Posterior vena cava (tissue), 2 donors: ENCODE measurements around the gene PRSS58. TPM values are rescaled to one million over a fixed set of nuclear protein-coding genes. Genes with fewer than 3 reads are reported as not detected.

Experiments used
- DNase-seq: peaks from one replicate; pipeline ENCODE4 v3.0.0-alpha.2; 2020; ENCODE audit warnings: low spot score
- intact Hi-C, 2 donors: fragments of 100-400 bp; cut with DNase I; formaldehyde crosslinking; loops; one replicate each; pipeline versions ENCODE4 v1.14.1 to v1.14.2; 2022 to 2023
- total RNA-seq, 2 donors: library from RNA; stranded (reverse); fragmentation: NEBNext Ultra II Directional; extraction: Animal tissue kit (Norgen Biotek cat#: 25700); gene quantifications; one replicate each; pipeline ENCODE4 v1.2.1, GENCODE V29; 2021
- donor health status: DM: yes; HTN: yes; CAD: no.
- donor health status: DM: yes; HTN: yes; CAD: no.

PRSS58 gene
- total RNA-seq, 2 donors from 2014 or later, result not detected

- intact Hi-C loops, result no loop called here
- DNase-seq, result no peak
These were observed 26.1 kb downstream of the PRSS58 start for GRCh38 chr7:142231716-142232115.

GRCh38 chr7:142228537-142229104, 29.2 kb downstream of the PRSS58 start:
- intact Hi-C loops, result no loop called here

More at GRCh38 chr7:142228537-142229104, 29.2 kb downstream of the PRSS58 start:
- DNase-seq, result no peak

Other genes starting within 250 kb of the PRSS58 start
- gene MGAM2, start 146.3 kb downstream of the PRSS58 start, total RNA-seq, result under 1 TPM; 0.24 to 0.51 TPM